Smooth muscle cell (in vitro differentiated cells): ENCODE measurements around the gene EIF5AL1. TPM values are rescaled to one million over a fixed set of nuclear protein-coding genes. Genes with fewer than 3 reads are reported as not detected.

ENCODE experiments used
- DNase-seq: peaks from one replicate; lab custom pipeline; 2025; ENCODE audit not compliant: unreplicated experiment; lab: John Stamatoyannopoulos, UW
- H2AFZ ChIP-seq: fragments of 200-600 bp; sonication (generic); 2 replicates; pipeline ENCODE4 v1.6.0; 2016; ENCODE audit warnings: antibody characterized with exemption, low read depth, mild to moderate bottlenecking
- H3F3A ChIP-seq: fragments of 200-600 bp; sonication (generic); 2 replicates; pipeline ENCODE4 v1.6.0; 2017; ENCODE audit warnings: antibody characterized with exemption, low read depth
- H3K27ac ChIP-seq: fragments of 200-600 bp; sonication (generic); 2 replicates; pipeline ENCODE4 v1.5.1; 2016; ENCODE audit warnings: low read depth, mild to moderate bottlenecking
- H3K27me3 ChIP-seq: fragments of 200-600 bp; sonication (generic); 2 replicates; pipeline ENCODE4 v1.6.1; 2016; ENCODE audit warnings: low read depth, mild to moderate bottlenecking
- H3K36me3 ChIP-seq: fragments of 200-600 bp; sonication (generic); 2 replicates; pipeline ENCODE4 v1.5.1; 2016; ENCODE audit warnings: low read depth
- H3K4me1 ChIP-seq: fragments of 200-600 bp; sonication (generic); 2 replicates; pipeline ENCODE4 v1.5.1; 2016; ENCODE audit warnings: low read depth
- H3K4me2 ChIP-seq: fragments of 200-600 bp; sonication (generic); 2 replicates; pipeline ENCODE4 v1.6.0; 2016; ENCODE audit warnings: mild to moderate bottlenecking
- H3K4me3 ChIP-seq: fragments of 200-600 bp; sonication (generic); 2 replicates; pipeline ENCODE4 v1.5.1; 2016; ENCODE audit warnings: mild to moderate bottlenecking
- H3K79me2 ChIP-seq: fragments of 200-600 bp; sonication (generic); 2 replicates; pipeline ENCODE4 v1.6.0; 2016; ENCODE audit warnings: low read depth, mild to moderate bottlenecking
- H3K9ac ChIP-seq: fragments of 200-600 bp; sonication (generic); 2 replicates; pipeline ENCODE4 v1.6.0; 2016; ENCODE audit warnings: low read depth
- H3K9me3 ChIP-seq: fragments of 200-600 bp; sonication (generic); replicated peaks from 2 replicates; pipeline ENCODE4 v1.5.1; 2016; ENCODE audit warnings: low read depth
- H4K20me1 ChIP-seq: fragments of 200-600 bp; sonication (generic); 2 replicates; pipeline ENCODE4 v1.6.0; 2016; ENCODE audit warnings: low read depth
- whole genome bisulfite sequencing: methylation state at CpG from one replicate; pipeline ENCODE4 v1.1.7; 2016; ENCODE audit warnings: low lambda C conversion rate; 5-methylcytosine and 5-hydroxymethylcytosine counted together
- polyA plus RNA-seq: library from polyadenylated mRNA; unstranded; fragments of >200 nt; fragmentation: Nextera tagmentation; extraction: Ambion mirVana; gene quantifications from 2 replicates; pipeline ENCODE4 v1.2.1, GENCODE V29; 2016
- total RNA-seq: library from RNA; depleted of rRNA; stranded (reverse); fragments of >200 nt; gene quantifications from 2 replicates; pipeline ENCODE4 v1.2.3, GENCODE V29; 2014
- TF ChIP-seq, protein P1 (sequence below): fragments of 200-600 bp; sonication (generic); IDR thresholded peaks from 2 replicates; pipeline ENCODE4 v1.5.1; 2017; ENCODE audit warnings: borderline replicate concordance, mild to moderate bottlenecking, antibody characterized with exemption; ENCODE audit not compliant: insufficient read depth, poor library complexity, severe bottlenecking

EIF5AL1 gene
- total and polyA plus RNA-seq, 2 experiments from 2014 or later: 0.49 to 1.6 TPM

DNA sequence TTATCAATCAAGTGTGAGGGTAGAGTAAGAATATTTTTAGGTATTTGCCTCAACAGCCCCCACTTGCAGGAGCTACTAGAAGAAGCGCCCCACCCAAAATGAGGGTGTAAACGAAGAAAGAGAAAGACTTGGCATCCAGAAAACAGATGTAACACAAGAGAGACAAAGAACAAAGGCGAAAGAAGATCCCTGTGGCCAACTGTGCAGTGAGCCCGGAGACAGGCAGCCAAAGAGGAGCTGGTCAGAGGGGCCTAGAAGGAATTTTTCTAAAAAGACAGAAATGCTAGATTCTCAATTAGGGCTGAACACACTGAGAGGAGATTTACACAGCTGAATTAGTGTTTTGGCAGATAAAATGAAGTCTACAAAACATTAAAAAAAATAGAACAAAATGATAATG lies 29.6 kb upstream of the EIF5AL1 start:
- H3K79me2 ChIP-seq: no peaks in the 10 kb centered on the region
- no peaks in the 10 kb centered on the region for H3K27me3 ChIP-seq
- H4K20me1 ChIP-seq: no peaks in the 10 kb centered on the region
- H3K27ac ChIP-seq: peak overlapping the region; percentile 50
- TF ChIP-seq, protein P1, sequence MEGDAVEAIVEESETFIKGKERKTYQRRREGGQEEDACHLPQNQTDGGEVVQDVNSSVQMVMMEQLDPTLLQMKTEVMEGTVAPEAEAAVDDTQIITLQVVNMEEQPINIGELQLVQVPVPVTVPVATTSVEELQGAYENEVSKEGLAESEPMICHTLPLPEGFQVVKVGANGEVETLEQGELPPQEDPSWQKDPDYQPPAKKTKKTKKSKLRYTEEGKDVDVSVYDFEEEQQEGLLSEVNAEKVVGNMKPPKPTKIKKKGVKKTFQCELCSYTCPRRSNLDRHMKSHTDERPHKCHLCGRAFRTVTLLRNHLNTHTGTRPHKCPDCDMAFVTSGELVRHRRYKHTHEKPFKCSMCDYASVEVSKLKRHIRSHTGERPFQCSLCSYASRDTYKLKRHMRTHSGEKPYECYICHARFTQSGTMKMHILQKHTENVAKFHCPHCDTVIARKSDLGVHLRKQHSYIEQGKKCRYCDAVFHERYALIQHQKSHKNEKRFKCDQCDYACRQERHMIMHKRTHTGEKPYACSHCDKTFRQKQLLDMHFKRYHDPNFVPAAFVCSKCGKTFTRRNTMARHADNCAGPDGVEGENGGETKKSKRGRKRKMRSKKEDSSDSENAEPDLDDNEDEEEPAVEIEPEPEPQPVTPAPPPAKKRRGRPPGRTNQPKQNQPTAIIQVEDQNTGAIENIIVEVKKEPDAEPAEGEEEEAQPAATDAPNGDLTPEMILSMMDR: no peak
- H2AFZ ChIP-seq: peak overlapping the region; percentile 19
- no peak overlapping the region for H3K4me3 ChIP-seq
- no peak for DNase-seq
- no peaks in the 10 kb centered on the region for H3K9me3 ChIP-seq
- H3K4me2 ChIP-seq: no peak overlapping the region
- no peak overlapping the region for H3K9ac ChIP-seq
- peaks cover 16% of the 10 kb centered on the region for H3K4me1 ChIP-seq
- peaks cover 12% of the 10 kb centered on the region for H3F3A ChIP-seq
- WGBS: 73% methylated on average over 4 of the region's 4 CpGs
- H3K36me3 ChIP-seq: no peaks in the 10 kb centered on the region

GRCh38 chr10:79483299-79483698 lies 29.0 kb upstream of the EIF5AL1 start:
- H3K27ac ChIP-seq: peak overlapping the region; percentile 50
- no peaks in the 10 kb centered on the region for H3K79me2 ChIP-seq
- peaks cover 16% of the 10 kb centered on the region for H3K4me1 ChIP-seq
- no peak overlapping the region for H3K4me3 ChIP-seq
- no peaks in the 10 kb centered on the region for H4K20me1 ChIP-seq
- DNase-seq: no peak
- no peaks in the 10 kb centered on the region for H3K27me3 ChIP-seq
- H3K4me2 ChIP-seq: peak overlapping the region; percentile 37
- H3K36me3 ChIP-seq: no peaks in the 10 kb centered on the region
- TF ChIP-seq, protein P1: no peak
- peaks cover 16% of the 10 kb centered on the region for H3F3A ChIP-seq
- no peak overlapping the region for H3K9ac ChIP-seq
- no peaks in the 10 kb centered on the region for H3K9me3 ChIP-seq
- 78% methylated on average over 3 of the region's 3 CpGs for WGBS
- peak overlapping the region; percentile 74 for H2AFZ ChIP-seq

DNA sequence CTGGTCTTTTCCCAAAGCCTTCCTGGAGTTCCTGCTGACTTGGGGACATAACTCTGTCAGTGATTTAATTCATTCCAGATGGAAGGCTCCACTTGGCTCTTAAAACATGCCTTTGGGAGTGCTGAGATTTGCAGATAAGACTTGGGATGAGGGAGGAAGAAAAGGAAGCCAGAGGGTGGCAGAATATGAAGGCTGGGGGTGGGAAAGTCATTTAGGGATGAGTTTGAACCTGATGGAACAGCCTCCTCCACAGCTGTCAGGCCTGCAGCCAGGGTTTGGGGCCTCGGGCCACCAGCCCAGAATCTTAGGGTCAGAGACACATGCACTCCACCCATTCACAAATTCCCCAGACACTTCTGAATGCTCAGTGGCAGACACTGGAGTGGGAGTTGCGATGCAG lies 28.4 kb upstream of the EIF5AL1 start:
- Histone ChIP-seq H3K4me3 (no peak overlapping the region), H3K4me2 (peak overlapping the region; percentile 37), H3K27ac (peak overlapping the region; percentile 50), H3K27me3 (no peaks in the 10 kb centered on the region), H3K36me3 (no peaks in the 10 kb centered on the region), H4K20me1 (no peaks in the 10 kb centered on the region), H2AFZ (peak overlapping the region; percentile 74), H3K9me3 (no peaks in the 10 kb centered on the region), H3K9ac (no peak overlapping the region), H3K79me2 (no peaks in the 10 kb centered on the region), H3K4me1 (peaks cover 16% of the 10 kb centered on the region), H3F3A (peaks cover 16% of the 10 kb centered on the region)
- TF ChIP-seq, protein P1: no peak
- DNase-seq: no peak
- WGBS: 45% methylated on average over 2 of the region's 2 CpGs

- Histone ChIP-seq H3F3A (peaks cover 16% of the 10 kb centered on the region), H3K36me3 (no peaks in the 10 kb centered on the region), H3K27me3 (no peaks in the 10 kb centered on the region), H3K9me3 (no peaks in the 10 kb centered on the region), H2AFZ (no peak overlapping the region), H3K9ac (no peak overlapping the region), H3K4me1 (peaks cover 16% of the 10 kb centered on the region), H3K79me2 (no peaks in the 10 kb centered on the region), H3K27ac (no peak overlapping the region), H3K4me3 (no peak overlapping the region), H4K20me1 (no peaks in the 10 kb centered on the region), H3K4me2 (no peak overlapping the region)
- DNase-seq: no peak
- TF ChIP-seq, protein P1: no peak
- 97% methylated on average over 6 of the region's 6 CpGs for WGBS
Measured at GRCh38 chr10:79484476-79484875, 27.9 kb upstream of the EIF5AL1 start.
